Measurements from ENCODE around the gene HPCAL1.

Gene HPCAL1

DNA sequence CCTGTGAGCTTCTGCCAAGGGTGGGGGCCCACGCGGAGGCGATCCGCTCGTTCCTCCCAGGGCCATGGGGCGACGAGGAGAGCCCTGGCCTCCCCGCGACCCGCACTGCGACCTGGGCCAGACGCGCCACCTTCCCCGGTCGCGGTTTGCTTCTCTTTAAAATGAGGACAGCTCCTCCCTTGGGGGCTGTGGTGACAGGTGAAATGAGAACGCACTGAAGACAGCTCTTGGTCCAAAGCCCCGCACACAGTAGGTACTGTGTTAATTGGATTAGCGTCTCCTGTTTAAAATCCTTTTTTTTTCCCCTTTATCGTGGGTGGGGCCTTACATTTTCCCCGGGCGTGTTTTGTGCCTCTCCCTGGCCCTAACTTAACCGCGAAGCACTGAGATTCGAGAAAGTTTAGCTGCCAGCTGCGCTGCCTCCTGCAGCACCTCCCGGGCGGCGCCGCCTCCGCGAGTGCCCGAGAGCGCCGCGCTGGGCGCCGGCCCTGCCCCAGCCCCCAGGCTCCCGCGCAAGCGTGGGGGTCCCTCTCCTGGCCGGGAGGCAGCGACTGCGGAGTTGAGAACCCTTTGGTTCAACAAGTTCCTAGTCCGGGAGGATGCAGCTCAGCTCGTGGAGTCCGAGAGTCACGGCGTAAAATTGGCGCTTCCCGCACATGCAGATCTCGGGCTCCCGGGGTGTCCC is 1.1 kb downstream of the HPCAL1 start:
- peak; percentile 53 for DNase-seq (ENCODE audit: low read depth)

DNA sequence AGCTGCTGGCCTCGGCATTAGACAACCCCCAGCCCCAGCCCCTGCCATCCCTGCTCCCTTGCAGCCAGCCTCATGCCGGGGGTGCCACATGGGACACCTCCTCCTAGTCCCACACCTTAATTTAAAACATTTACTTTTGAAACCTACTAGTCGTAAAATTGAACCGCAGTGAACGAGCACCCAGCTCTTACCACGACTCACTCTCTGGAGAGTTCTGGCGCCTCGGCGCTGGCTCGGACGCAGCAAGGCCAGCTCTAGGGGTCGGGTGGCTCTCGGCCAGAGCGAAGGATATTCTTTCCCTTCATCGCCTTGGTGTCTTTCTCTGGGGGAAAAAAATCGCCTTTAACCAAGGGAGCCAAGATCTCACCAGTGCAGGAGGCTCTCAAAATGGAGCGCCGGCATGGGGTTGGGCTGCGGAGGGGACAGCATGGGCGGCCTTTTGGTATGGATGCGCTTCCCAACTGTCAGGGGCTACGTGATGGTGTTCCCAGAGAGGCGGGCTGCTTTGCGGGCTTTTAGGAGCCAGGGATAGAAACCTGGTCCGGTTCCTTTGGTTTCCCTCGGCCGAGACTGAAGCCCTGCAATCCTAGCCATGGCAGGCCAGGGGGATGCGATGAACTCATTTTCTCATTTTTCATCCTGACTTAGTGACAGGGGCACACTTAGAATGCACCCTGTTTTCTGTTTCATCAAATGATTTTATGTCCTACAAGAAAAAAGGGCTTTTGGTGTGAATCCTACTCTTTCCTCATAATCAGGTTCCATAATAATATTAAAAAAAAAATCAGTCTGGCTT is 2.0 kb downstream of the HPCAL1 start:
- no peak for DNase-seq (ENCODE audit: low read depth)

DNA sequence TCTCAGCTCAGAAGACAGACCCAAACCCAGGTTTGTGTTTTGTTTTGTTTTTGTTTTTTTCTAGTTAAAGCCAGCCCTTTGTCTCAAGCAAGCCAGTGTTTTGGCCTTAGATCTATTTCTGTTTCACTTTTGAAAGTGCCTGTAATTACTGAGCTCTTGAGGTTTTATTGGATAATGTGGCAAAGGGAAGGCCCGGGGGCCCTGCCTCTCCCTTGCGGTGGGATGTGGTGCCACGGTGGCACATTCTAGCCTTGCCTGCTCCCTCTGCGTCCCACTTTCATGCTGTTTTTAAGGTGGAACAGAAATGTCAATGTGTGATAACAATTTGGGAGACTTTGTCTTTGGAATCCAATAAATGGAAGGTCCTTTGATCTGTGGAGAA is 2.5 kb downstream of the HPCAL1 start:
- DNase-seq (ENCODE audit: low read depth) = peak; percentile 62

DNA sequence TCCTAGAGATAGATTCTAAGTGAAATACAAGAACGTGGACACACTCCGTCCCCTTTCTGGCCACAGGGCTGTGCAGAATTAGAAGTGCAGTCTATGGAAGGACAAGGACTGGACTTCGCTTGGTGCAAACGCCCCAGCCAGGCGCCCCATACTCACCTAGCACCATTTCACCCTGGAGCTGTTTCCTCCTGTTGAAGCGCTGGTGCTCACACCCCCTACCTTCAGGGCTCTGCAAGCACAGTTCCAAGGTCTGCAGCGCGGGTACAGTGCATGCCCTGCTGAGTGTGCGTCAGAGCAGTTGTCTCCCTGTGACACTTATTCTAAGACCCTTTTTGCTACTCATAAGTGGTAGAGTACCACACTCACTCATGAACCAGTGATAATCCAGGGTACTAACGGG is 3.0 kb downstream of the HPCAL1 start:
- DNase-seq (ENCODE audit: low read depth) = no peak

DNA sequence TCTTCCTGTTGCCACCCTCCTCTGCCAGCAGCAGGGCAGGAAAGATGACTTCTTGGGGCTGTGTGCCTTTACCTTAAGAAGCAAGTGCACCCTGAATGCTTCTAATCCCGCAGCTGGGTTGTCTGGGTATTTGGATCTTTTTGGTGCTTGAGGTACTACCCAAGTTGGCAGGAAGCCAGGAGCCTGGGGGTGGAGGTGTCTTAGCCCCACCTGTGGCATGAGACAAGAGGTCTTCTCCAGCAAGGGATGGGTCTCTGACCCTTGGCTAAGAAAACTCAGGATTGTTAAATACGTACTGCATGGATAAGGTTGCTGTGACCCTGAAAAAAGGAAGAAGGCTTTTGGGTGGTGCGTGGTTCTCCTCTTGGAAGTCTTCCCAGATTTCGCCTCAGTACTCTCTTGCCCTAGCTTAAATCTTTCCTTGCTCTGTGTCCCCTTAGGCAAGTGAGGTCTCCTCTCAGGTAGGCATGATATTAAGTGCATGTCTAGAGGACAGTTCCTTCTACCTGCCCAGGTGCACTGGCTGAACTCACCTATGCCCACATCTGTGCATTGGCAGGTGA is 4.3 kb downstream of the HPCAL1 start:
- DNase-seq (ENCODE audit: low read depth) = no peak

DNA sequence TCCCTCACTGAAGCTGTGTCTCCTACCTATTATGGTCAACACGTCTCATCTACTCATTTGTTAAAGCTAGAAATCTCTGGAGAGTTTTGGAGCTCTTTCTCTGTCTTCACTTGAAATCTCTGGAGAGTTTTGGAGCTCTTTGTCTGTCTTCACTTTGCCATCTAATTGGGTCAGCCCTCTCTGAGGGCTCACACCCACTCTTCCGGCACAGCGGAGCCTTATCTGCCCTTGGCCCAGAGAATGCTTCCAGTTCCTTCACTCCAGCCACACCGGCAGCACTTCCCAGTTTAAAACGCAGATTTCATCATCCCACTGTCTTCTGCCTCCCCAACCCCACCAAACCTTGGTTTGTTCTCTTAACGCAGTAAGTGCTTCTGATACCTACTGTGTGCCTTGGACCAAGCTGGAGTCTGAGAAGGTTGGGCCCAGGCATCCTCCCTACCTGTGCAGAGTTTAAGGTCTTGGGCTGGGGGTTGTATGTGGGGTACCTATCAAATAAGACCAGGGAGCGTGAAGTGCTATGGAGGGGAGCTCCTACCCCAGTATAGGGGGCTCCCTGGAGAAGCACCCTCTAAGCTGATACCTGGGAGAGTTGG is 5.0 kb downstream of the HPCAL1 start:
- DNase-seq (ENCODE audit: low read depth) = no peak

DNA sequence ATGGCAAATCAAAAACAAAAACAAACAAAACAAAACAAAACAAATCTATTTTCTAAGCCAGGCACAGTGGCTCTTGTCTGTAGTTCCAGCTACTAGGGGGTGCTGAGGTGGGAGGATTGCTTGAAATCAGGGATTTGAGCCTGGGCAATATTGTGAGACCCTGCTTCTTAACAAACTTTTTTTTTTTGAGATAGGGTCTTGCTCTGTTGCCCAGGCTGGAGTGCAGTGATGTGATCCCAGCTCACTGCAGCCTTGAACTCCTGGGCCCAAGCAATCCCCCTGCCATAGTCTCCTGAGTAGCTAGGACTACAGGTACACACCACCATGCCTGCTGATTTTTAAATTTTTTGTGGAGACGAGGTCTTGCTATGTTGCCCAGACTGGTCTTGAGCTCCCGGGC is 6.2 kb downstream of the HPCAL1 start:
- DNase-seq (ENCODE audit: low read depth) = no peak

DNA sequence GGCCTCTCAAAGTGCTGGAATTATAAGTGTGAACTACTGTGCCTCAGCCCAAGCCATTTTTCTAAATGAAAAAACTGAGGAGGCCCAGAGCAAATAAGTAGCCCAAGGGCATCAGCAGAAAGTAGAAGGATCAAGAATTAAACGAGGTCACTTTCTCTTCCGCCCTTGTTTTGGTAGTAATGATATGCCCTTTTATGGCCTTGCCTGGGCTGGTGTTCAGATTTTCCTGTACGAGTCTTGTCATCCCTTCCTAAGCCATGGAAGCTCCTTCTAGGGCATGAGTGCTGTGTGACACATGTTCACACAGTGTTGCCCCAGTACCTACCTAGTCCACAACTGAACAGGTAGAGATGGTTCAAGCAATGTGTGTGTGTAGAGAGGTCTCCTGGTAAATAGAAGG is 6.6 kb downstream of the HPCAL1 start:
- no peak for DNase-seq (ENCODE audit: low read depth)

DNA sequence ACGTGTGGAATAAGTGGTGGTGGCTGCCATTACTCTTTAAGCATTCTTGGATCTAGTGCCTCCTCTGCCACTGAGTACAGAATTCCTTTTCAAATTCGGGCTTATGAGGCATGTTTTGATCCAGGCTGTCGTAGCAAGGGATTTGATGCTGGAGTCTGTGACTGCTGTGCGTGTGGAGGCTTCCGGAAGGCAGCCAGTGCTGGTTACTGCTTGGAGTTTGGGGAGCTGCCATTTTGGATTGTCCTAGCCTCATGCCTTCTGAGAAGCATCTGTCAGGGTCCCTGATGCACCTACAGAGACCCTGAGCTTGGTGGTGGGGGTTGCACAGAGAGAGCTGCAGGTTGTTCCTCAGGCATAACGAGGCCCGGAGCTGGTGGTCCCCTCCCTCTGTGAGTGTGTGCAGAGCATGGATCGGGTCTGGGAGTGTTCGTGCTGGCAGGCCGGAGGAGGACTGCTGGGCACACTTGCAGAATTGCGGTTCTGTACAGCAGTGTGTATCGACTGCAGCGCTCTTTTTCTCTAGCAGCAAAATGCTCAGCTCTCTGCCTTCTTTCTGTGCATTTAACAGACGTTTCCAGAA is 7.7 kb downstream of the HPCAL1 start:
- no peak for DNase-seq (ENCODE audit: low read depth)

DNA sequence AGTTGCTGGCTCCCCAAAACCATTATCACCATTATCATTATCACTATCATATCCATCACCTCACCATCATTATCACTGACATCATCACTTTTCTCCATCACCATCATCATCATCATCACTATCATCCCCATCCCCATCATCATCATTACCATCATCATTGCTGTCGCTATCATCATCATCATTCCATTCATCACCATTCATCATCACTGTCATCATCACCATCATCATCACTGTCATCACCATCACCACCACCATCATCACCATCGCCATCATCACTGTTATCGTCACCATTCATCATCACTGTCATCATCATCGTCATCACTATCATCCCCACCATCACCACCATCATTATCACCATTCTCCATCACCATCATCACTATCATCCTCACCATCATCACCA is 9.0 kb downstream of the HPCAL1 start:
- DNase-seq (ENCODE audit: low read depth) = no peak

DNA sequence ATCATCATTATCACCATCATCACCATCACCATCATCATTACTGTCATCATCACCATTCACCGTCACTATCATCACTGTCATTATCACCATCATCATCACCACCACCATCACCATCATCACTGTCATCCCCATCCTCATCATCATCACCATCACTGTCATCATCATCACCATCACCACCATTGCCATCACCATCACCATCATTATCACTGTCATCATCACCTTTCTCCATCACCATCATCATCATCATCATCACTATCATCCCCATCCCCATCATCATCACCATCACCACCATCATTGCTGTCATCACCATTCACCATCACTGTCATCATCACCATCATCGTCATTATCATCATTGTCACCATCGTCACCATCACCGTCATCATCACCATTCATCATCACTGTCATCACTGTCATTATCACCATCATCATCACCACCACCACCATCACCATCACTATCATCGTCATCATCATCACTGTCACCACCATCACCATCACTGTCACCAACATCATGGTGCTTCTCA is 9.8 kb downstream of the HPCAL1 start:
- no peak for DNase-seq (ENCODE audit: low read depth)

DNA sequence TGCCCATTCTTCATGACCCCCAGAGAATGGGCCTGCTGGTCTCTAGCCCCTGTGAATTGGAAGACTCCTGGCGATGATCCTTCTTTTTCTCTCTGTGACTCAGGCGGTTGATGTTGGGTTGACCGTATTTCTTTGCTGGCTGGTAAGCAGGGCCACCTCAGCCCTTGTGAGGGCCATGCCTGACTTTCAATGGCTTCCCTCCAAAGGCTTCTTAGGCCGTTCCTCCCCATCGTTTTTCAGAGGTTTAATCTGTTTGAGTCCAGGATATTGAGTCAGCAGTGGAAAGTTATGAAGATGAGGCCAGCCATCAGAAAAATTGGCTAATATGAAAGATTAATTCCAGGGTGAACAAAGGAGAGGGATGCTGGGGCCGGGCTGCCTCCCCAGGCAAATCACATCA is 13.6 kb downstream of the HPCAL1 start:
- DNase-seq (ENCODE audit: low read depth) = peak; percentile 72

DNA sequence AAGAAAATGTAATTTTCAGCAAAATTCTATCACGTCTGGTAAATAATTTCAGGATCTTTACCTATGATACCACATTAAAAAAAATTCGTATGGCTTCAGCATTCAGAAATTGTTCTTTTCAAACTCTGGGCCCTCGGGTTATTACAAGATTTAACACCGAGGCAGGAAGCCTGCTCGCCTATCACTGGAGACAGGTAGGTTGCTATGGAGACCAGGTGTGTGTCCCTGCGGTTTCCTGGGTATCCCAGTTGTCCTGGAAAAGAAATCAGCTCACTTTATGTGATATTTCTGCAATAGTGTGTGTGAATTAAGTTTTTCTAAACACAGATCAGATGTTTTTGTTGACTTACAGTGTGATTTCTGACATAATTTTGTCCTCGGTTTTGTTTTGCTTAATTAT is 14.2 kb downstream of the HPCAL1 start:
- no peak for DNase-seq (ENCODE audit: low read depth)

DNA sequence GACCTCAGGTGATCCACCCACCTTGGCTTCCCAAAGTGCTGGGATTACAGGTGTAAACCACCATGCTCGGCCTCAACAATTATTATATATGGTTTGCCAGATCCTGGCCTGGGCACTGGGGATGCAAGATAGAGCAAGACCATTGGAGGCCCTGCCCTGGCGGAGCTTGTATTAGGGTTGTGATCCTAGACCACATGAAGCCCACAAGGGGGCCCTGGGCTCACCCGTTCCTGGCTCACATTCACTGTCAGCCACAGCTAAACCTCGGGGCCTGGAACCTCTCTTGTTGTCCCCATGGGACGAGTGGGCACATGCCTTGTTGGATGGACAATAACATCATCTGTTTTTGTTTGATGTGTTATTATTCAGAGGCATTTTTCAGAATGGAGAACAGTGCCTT is 14.9 kb downstream of the HPCAL1 start:
- DNase-seq (ENCODE audit: low read depth) = no peak

DNA sequence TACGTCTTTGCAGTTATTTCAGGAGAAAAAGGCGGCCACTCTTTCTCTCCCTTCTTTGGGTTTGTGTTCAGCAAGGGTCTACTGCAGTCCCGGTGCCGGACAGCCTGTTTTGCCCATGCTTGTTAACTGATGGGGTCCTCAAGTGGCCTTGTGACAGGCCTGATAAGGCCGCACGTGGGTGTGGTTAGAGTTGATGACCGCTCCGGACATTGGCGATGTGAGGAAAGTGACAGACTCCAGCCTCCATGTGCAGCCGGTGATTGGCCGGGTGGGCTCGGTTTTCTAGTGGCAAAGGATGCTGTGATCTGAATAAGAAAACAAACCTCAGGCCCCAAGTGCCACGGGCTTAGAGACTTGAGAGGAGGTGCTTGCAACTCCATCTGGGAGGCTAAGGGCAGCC is 15.6 kb downstream of the HPCAL1 start:
- DNase-seq (ENCODE audit: low read depth) = no peak

DNA sequence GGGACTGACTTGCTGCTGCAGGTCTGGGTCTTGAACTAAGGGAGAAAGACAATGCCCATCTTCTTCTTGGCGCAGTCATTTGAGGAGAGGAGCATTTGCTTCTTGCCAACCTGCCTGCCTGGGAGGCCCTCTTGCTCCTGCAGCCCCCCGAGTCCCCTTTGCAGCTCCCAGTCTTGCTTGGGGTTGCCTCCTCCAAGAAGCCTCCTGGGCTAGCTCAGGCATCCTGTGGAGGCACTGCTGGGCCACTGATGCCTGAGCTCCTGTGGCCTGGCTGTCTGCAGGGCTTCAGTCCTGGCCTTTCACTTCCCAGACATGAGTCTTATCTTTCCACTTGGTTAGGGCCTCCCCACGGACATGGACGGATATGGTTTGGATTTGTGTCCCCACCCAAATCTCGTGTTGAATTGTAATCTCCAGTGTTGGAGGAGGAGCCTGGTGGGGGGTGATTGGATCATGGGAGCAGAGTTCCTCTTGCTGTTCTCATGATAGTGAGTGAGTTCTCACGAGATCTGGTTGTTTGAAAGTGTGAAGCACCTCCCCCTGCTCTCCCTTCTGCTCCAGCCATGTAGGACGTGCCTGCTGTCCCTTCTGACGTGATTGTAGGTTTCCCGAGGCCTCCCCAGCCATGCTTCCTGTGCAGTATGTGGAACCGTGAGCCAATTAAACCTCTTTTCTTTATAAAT is 17.3 kb downstream of the HPCAL1 start:
- no peak for DNase-seq (ENCODE audit: low read depth)

DNA sequence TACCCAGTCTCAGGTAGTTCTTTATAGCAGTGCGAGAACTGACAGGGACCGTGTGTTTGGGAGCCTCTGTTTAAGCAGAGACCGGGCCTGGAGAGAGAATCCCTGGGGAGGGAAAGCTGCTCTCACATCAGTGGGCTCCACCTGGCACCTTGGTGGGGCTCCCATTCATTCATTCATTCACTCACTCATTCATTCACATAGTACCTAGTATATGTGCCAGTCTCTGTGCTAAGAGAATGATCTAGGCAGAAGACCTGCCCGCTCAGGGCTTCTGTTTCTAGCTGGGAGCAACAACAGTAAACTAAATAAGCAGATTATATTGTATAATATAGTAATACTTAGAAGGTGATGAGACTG is 17.8 kb downstream of the HPCAL1 start:
- no peak for DNase-seq (ENCODE audit: low read depth)

DNA sequence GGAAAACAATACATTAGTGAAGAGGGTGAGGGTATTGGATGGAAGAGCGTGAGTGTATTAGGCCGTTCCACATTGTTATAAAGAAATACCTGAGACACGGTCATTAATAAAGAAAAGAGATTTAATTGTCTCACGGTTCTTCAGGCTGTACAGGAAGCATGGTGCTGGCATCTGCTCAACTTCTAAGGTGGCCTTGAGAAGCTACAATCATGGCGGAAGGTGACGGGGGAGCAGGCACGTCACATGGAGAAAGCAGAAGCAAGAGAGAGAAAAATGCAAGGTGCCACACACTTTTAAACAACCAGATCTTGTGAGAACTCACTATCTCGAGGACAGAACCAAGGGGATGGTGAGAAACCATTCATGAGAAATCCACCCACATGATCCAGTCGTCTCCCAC is 18.2 kb downstream of the HPCAL1 start:
- no peak for DNase-seq (ENCODE audit: low read depth)

DNA sequence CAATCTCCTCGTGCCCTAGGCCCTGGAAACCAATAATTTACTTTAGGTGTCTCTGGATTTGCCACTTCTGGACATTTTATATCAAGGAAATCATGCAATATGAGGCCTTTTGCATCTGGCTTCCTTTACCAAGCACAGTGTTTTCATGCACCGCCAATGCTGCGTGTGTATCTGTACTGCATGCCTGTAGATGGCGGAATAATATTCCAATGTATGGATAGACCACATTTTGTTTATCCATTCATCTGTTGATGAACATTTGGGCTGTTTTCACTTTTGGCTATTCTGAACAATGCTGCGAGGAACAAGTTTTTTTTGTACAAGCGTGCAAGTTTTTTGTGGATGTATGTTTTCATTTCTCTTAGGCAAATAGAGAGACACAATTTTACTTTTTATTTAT is 18.9 kb downstream of the HPCAL1 start:
- DNase-seq (ENCODE audit: low read depth) = no peak

DNA sequence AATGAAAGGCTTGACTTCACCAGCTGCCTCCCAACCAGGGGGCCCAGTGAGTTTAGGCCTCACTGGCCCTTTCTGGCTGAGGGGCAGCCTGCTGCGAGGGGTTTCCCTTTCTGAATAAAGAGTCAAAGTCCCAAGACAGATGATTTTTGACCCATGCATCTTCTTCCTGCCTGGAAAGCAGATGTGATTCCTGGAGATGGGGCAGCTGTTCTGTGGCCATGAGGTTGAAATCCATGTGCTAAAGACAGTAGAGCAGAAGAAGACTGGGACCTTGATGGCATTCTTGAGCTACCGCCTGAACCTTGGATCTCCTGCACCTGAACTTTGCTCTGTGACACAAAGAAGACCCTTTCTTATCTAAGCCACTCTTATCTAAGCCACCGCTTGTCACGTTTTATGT is 19.8 kb downstream of the HPCAL1 start:
- DNase-seq (ENCODE audit: low read depth) = no peak

DNA sequence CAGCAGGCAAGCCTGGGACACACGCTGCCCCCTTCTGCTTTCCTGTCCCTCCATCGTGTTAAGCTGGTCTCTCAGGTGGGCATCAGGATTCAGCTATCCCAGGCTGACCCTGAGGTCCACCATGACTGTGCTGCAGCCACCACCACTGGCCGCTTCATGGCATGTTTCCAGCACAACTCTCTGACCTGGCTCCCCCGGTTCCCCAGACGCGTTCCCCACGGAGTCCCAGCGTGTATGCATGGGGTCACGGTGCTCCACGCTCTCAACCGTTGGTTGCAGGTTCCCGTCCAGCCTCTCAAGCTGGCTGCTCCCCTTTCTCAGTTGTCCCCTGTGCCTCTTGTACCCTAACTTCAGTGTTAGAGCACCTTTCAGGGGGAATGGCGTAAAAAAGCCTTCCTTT is 20.3 kb downstream of the HPCAL1 start:
- no peak for DNase-seq (ENCODE audit: low read depth)

DNA sequence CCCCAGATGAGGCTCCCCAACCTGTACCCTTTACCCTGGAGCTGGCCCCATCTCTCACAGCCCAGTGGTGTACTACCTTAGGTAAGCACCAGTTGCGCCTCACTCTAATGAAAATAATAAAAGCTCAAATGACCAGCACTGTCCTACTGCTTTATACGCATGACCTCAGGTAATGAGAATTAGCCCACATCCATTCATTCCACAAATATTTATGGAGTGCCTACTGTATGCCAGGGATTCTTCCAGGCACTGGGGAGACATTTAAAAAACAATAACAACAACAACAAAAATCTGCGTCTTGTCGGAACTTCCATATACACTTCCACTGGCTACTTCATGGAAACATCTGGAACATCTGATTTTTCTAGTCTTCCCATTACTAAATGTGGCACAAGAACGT is 20.8 kb downstream of the HPCAL1 start:
- no peak for DNase-seq (ENCODE audit: low read depth)

Measured in fibroblast of gingiva (primary cell).